Cardiac septum (tissue), 1 donor: ENCODE measurements around the gene TNFAIP2. TPM values are rescaled to one million over a fixed set of nuclear protein-coding genes. Genes with fewer than 3 reads are reported as not detected.
"Not testable (repeated sequence)": the region's sequence is repeated elsewhere in the genome, so short reads cannot be mapped to it uniquely, and the experiment has no call there.

Source experiments
- DNase-seq: peaks from one replicate; pipeline ENCODE4 v3.0.0-alpha.2; 2020; ENCODE audit warnings: low spot score
- intact Hi-C: fragments of 100-400 bp; cut with DNase I; formaldehyde crosslinking; loops from one replicate; pipeline ENCODE4 v1.14.0; 2022
- total RNA-seq: library from RNA; stranded (reverse); fragmentation: NEBNext Ultra II Directional; extraction: Animal tissue kit (Norgen Biotek cat#: 25700); gene quantifications from one replicate; pipeline ENCODE4 v1.2.1, GENCODE V29; 2021
- donor health status: DM: no; HTN: no; CAD: no.

The TNFAIP2 gene
- total RNA-seq, 1 donor from 2014 or later, result 31.3 TPM

- intact Hi-C loops, result no loop called here
- no peak for DNase-seq
These were observed 18.0 kb downstream of the TNFAIP2 start for GRCh38 chr14:103141117-103141796.

- DNase-seq, result no peak
- intact Hi-C loops, result no loop called here
These were observed 18.8 kb downstream of the TNFAIP2 start for GRCh38 chr14:103142026-103142425.

GRCh38 chr14:103142721-103143302, 19.6 kb downstream of the TNFAIP2 start:
- intact Hi-C loops, result no loop called here
- no peak for DNase-seq

- intact Hi-C loops, result no loop called here
These were observed 20.2 kb downstream of the TNFAIP2 start for GRCh38 chr14:103143506-103143905.

GRCh38 chr14:103144085-103144484, 20.8 kb downstream of the TNFAIP2 start:
- intact Hi-C loops, result no loop called here
- no peak for DNase-seq

More at GRCh38 chr14:103143506-103143905, 20.2 kb downstream of the TNFAIP2 start:
- DNase-seq, result no peak

GRCh38 chr14:103146141-103146709, 23.0 kb downstream of the TNFAIP2 start:
- intact Hi-C loops, result no loop called here
- no peak for DNase-seq

- intact Hi-C loops, result no loop called here
- DNase-seq, result peak; percentile 24
These were observed 26.3 kb downstream of the TNFAIP2 start for GRCh38 chr14:103149351-103150237.

- DNase-seq, result no peak
- intact Hi-C loops, result no loop called here
These were observed 28.1 kb downstream of the TNFAIP2 start for GRCh38 chr14:103151270-103151945.

GRCh38 chr14:103155010-103155409, 31.7 kb downstream of the TNFAIP2 start:
- DNase-seq, result peak; percentile 87

GRCh38 chr14:103155416-103155815, 32.2 kb downstream of the TNFAIP2 start:
- intact Hi-C loops, DNase-seq: not testable (repeated sequence)

More at GRCh38 chr14:103155010-103155409, 31.7 kb downstream of the TNFAIP2 start:
- intact Hi-C loops, result no loop called here

- DNase-seq, result no peak
- intact Hi-C loops, result no loop called here
These were observed 32.6 kb downstream of the TNFAIP2 start for GRCh38 chr14:103155826-103156394.

GRCh38 chr14:103156651-103157378, 33.6 kb downstream of the TNFAIP2 start:
- DNase-seq, result no peak
- intact Hi-C loops, result no loop called here

GRCh38 chr14:103157969-103158368, 34.7 kb downstream of the TNFAIP2 start:
- DNase-seq, result no peak
- intact Hi-C loops, result no loop called here

- no peak for DNase-seq
- intact Hi-C loops, result no loop called here
These were observed 35.4 kb downstream of the TNFAIP2 start for GRCh38 chr14:103158688-103159087.

GRCh38 chr14:103160321-103161053, 37.2 kb downstream of the TNFAIP2 start:
- no peak for DNase-seq
- intact Hi-C loops, result no loop called here

GRCh38 chr14:103161054-103161397, 37.8 kb downstream of the TNFAIP2 start:
- no peak for DNase-seq
- intact Hi-C loops, result no loop called here

GRCh38 chr14:103163199-103163598, 39.9 kb downstream of the TNFAIP2 start:
- intact Hi-C loops, result no loop called here
- DNase-seq, result no peak

- intact Hi-C loops, result no loop called here
- DNase-seq, result no peak
These were observed 40.7 kb downstream of the TNFAIP2 start for GRCh38 chr14:103164006-103164405.
